Measurements from ENCODE around the gene LBH.

DNA sequence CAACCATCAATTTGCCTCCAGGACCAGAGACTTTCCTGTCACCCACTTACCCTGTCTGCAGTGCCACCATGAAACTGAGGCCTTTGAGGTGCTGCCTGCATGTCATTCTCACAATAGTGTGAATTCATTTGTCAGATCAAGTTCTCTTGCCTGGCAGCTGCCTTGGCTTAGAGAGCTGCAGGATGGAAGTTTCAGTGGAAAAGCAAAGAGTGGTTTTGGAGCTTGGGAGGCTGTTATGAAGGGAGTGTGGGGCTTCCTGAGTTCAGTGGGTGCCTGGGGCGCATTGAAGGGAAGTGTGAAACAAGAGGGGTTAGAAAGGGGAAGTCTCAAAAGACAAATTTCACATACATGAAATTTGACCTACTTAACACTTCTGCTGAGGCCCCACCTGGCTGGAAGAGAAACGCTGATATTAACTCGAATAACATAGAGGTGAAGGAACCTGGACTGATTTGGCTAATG lies 7.9 kb upstream of the LBH start:
- no peak for TF ChIP-seq GATA2 (IDR thresholded peaks at IDR 0.05; ENCODE audit: low read depth, low read length)
- no peak for TF ChIP-seq GATA3 (IDR thresholded peaks at IDR 0.05; ENCODE audit: low read depth, low read length)
